K562 (cell line): Measurements from ENCODE around the gene CCDC192. TPM values are rescaled to one million over a fixed set of nuclear protein-coding genes. Genes with fewer than 3 reads are reported as not detected.

Experiments
- ATAC-seq: fragments of 200-7000 bp; cut with Tn5 transposase; 3 replicates; pipeline ENCODE4 v1.9.1; 2020; ENCODE audit warnings: moderate library complexity
- BruUV-seq: library from RNA; stranded (reverse); fragments of 400-500 nt; replicated peaks from 2 replicates; lab custom pipeline; 2021; lab: Mats Ljungman, UMichigan
- CTCF ChIA-PET: fragments of 300-600 bp; formaldehyde crosslinking; extraction: SDS; loops from one replicate; lab custom pipeline; 2021; ENCODE audit warnings: low intra/inter-chr PET ratio; lab: Yijun Ruan, JAX
- POLR2A ChIA-PET: fragments of 300-600, 350-650 bp; sonication (Branson Sonifier 250); formaldehyde crosslinking; extraction: SDS; loops from one replicate; lab custom pipeline; 2021; ENCODE audit warnings: antibody characterized with exemption, inconsistent platforms; lab: Yijun Ruan, JAX
- DNase-seq, 4 experiments: peaks; one replicate each; pipeline versions ENCODE4 v3.0.0 to v3.0.0-alpha.2; 2011 to 2018; ENCODE audit warnings: low spot score in 3 of 4, mixed read lengths in 3 of 4; ENCODE audit errors: extremely low read depth in 1 of 4
- FAIRE-seq: peaks from 2 replicates; lab custom pipeline; 2011; peaks lifted over from hg19 to GRCh38; lab: Jason Lieb, UNC
- H2AFZ ChIP-seq: 2 replicates; pipeline ENCODE4 v1.6.0; 2011; ENCODE audit warnings: low read depth, low read length, control low read depth, inconsistent platforms
- H3K27ac ChIP-seq: fragments of 200-600 bp; 3 replicates; pipeline ENCODE4 v1.8.0; 2011; ENCODE audit warnings: low read depth, mild to moderate bottlenecking, control low read depth, inconsistent platforms, low read length, moderate library complexity, mixed read lengths; ENCODE audit errors: extremely low read depth
- H3K27me3 ChIP-seq, 2 experiments: fragments of 300-600 bp in 1 of 2; 2 replicates in 1 of 2; 3 replicates in 1 of 2; pipeline versions ENCODE4 v1.6.0 to v1.8.0; 2011; ENCODE audit warnings: inconsistent platforms in 2 of 2, low read length in 2 of 2, mild to moderate bottlenecking in 1 of 2, mixed read lengths in 1 of 2, moderate library complexity in 1 of 2; ENCODE audit not compliant: control insufficient read depth in 2 of 2, insufficient read depth in 2 of 2
- H3K36me3 ChIP-seq: fragments of 300-600 bp; 3 replicates; pipeline ENCODE4 v1.8.0; 2011; ENCODE audit warnings: mild to moderate bottlenecking, low read length, inconsistent platforms; ENCODE audit not compliant: control insufficient read depth, insufficient read depth
- H3K4me1 ChIP-seq, 2 experiments: fragments of 200-600 bp in 1 of 2; replicated peaks in 1 of 2; 2 replicates in 1 of 2; 3 replicates in 1 of 2; pipeline versions ENCODE4 v1.5.1 to v1.8.0; 2011; ENCODE audit warnings: inconsistent platforms in 2 of 2, low read length in 2 of 2, mild to moderate bottlenecking in 1 of 2, mixed read lengths in 1 of 2, moderate library complexity in 1 of 2; ENCODE audit not compliant: control insufficient read depth in 2 of 2, insufficient read depth in 2 of 2
- H3K4me2 ChIP-seq: 2 replicates; pipeline ENCODE4 v1.6.1; 2011; ENCODE audit warnings: low read length, control low read depth, inconsistent platforms, mixed read lengths; ENCODE audit not compliant: insufficient read depth
- H3K4me3 ChIP-seq: fragments of 200-600 bp; sonication (generic), shearing (Covaris generic); 2 replicates; pipeline ENCODE4 v1.5.1; 2016; ENCODE audit warnings: control low read depth, inconsistent platforms
- H3K79me2 ChIP-seq: fragments of 200-600 bp; 3 replicates; pipeline ENCODE4 v1.8.0; 2011; ENCODE audit warnings: low read length, inconsistent platforms; ENCODE audit not compliant: control insufficient read depth, insufficient read depth
- H3K9ac ChIP-seq, 2 experiments: 2 replicates each; pipeline versions ENCODE4 v1.6.0 to v1.6.1; 2011; ENCODE audit warnings: low read depth in 2 of 2, low read length in 2 of 2, control low read depth in 1 of 2, inconsistent platforms in 1 of 2, mild to moderate bottlenecking in 1 of 2, mixed read lengths in 1 of 2; ENCODE audit not compliant: insufficient read depth in 1 of 2
- H3K9me1 ChIP-seq: one replicate; pipeline ENCODE4 v1.6.0; 2011; ENCODE audit warnings: inconsistent platforms, mild to moderate bottlenecking, low read length, moderate library complexity; ENCODE audit not compliant: control insufficient read depth, insufficient read depth
- H3K9me3 ChIP-seq: replicated peaks from 2 replicates; pipeline ENCODE4 v1.5.1; 2011; ENCODE audit warnings: low read depth, low read length, inconsistent platforms; ENCODE audit not compliant: control insufficient read depth, insufficient read depth
- H4K20me1 ChIP-seq: replicated peaks from 2 replicates; pipeline ENCODE4 v1.6.1; 2011; ENCODE audit warnings: low read length, inconsistent platforms, mixed read lengths; ENCODE audit not compliant: control insufficient read depth, insufficient read depth
- COPS2 ChIP-seq: fragments of 450-650 bp; conservative IDR thresholded peaks from 2 replicates; pipeline ENCODE4 v1.6.1; 2016; ENCODE audit warnings: mild to moderate bottlenecking, moderate library complexity
- FOXJ2 ChIP-seq: fragments of 200-800 bp; sonication (Bioruptor generic); IDR thresholded peaks from 2 replicates; pipeline ENCODE4 v1.6.1; 2016; ENCODE audit warnings: missing genetic modification characterization, missing compliant biosample characterization
- PPARD ChIP-seq: fragments of 250-450 bp; sonication (Bioruptor Pico); IDR thresholded peaks from 2 replicates; pipeline ENCODE4 v1.8.0; 2022; ENCODE audit warnings: inconsistent platforms, mild to moderate bottlenecking, moderate library complexity
- RERE ChIP-seq: sonication (generic); formaldehyde crosslinking; IDR thresholded peaks from 2 replicates; pipeline ENCODE4 v1.8.0; 2023; ENCODE audit warnings: missing genetic modification reagents, mild to moderate bottlenecking, borderline replicate concordance
- SNAPC5 ChIP-seq: fragments of 250-450 bp; sonication (Bioruptor Pico); IDR thresholded peaks from 2 replicates; pipeline ENCODE4 v1.8.0; 2021; ENCODE audit warnings: moderate library complexity, mild to moderate bottlenecking, inconsistent platforms
- STAG1 ChIP-seq: sonication (generic); formaldehyde crosslinking; IDR thresholded peaks from 2 replicates; pipeline ENCODE4 v1.5.0; 2020; ENCODE audit warnings: missing genetic modification reagents, borderline replicate concordance
- in situ Hi-C: fragments of 300-500 bp; cut with MboI; formaldehyde crosslinking; loops from 4 replicates; pipeline ENCODE4 v1.15.0; 2018; ENCODE audit warnings: inconsistent platforms, mixed read lengths
- intact Hi-C: fragments of 100-400 bp; cut with micrococcal nuclease; formaldehyde crosslinking; loops from 2 replicates; pipeline ENCODE4 v1.14.2; 2022
- polyA plus RNA-seq, 8 experiments: library from polyadenylated mRNA; depleted of rRNA in 4 of 8; stranded (reverse) in 5 of 8; unstranded in 3 of 8; fragments of >200 nt; fragmentation: Nextera tagmentation in 2 of 8; fragmentation: Illumina TruSeq in 1 of 8; extraction: Ambion mirVana in 2 of 8; extraction: Trizol in 1 of 8; gene quantifications; 2 replicates each; pipeline versions ENCODE4 v1.2.1 to v1.2.3, GENCODE V29; 2011 to 2014; ENCODE audit warnings: inconsistent platforms in 1 of 8, missing spikeins in 1 of 8
- total RNA-seq, 7 experiments: library from RNA; depleted of rRNA in 6 of 7; stranded (reverse); fragments of >200 nt in 6 of 7; fragmentation: Illumina TruSeq in 2 of 7; extraction: Trizol in 2 of 7; gene quantifications; 2 replicates each; pipeline versions ENCODE4 v1.2.1 to v1.2.3, GENCODE V29; 2011 to 2021; ENCODE audit warnings: low replicate concordance in 1 of 7

The CCDC192 gene
- total and polyA plus RNA-seq, 9 of the 15 experiments (the other 6 are each of a cell fraction or from before 2014, with no cell fraction given): 0.21 to 0.66 (median 0.38) TPM; not detected in 2

GRCh38 chr5:127979475-127979874, 276.3 kb downstream of the CCDC192 start:
- in situ Hi-C loops (no loop called here), intact Hi-C loops (no loop called here)
- no peaks in the 10 kb centered on the region for H3K27me3 ChIP-seq
- FAIRE-seq: no peak
- no peaks in the 10 kb centered on the region for H3K36me3 ChIP-seq
- H3K9me3 ChIP-seq: no peaks in the 10 kb centered on the region
- H3K79me2 ChIP-seq: no peaks in the 10 kb centered on the region
- CTCF ChIA-PET: no interaction called here
- BruUV-seq: no TSS peak
- no peak overlapping the region for H2AFZ ChIP-seq
- no peak overlapping the region for H3K27ac ChIP-seq
- no peak for DNase-seq
- no peaks in the 10 kb centered on the region for H3K4me1 ChIP-seq
- H3K4me2 ChIP-seq: no peak overlapping the region
- no peaks in the 10 kb centered on the region for H3K9me1 ChIP-seq
- ATAC-seq: no peak
- TF ChIP-seq FOXJ2 (tag) (no peak), SNAPC5 (no peak)
- TF ChIP-seq, all 486 proteins: peak for 0
- Histone ChIP-seq H3K9ac (no peak overlapping the region), H3K4me3 (no peak overlapping the region), H4K20me1 (no peaks in the 10 kb centered on the region)
- POLR2A ChIA-PET: no interaction called here

GRCh38 chr5:127980843-127981242, 277.7 kb downstream of the CCDC192 start:
- BruUV-seq: no TSS peak
- DNase-seq (no peak), ATAC-seq (no peak), FAIRE-seq (no peak)
- TF ChIP-seq STAG1 (no peak), PPARD (CRISPR knock-in tag) (no peak), COPS2 (no peak), RERE (no peak)
- Histone ChIP-seq H3K79me2 (no peaks in the 10 kb centered on the region), H3K4me2 (no peak overlapping the region), H3K4me1 (no peaks in the 10 kb centered on the region), H3K9ac (no peak overlapping the region), H3K9me3 (no peaks in the 10 kb centered on the region), H3K9me1 (no peaks in the 10 kb centered on the region), H3K27ac (no peak overlapping the region), H3K27me3 (no peaks in the 10 kb centered on the region), H2AFZ (no peak overlapping the region), H3K36me3 (no peaks in the 10 kb centered on the region), H3K4me3 (no peak overlapping the region), H4K20me1 (no peaks in the 10 kb centered on the region)
- in situ Hi-C loops (no loop called here), intact Hi-C loops (no loop called here)
- ChIA-PET CTCF (no interaction called here), POLR2A (interaction anchor here (0.7 to 1.3 kb wide), 2 partner anchors 10 to 20 kb away, joined by 3 to 4 read pairs; no protein-coding TSS in a partner anchor)
